Bronchial epithelial cell (primary cell): ENCODE data around the gene STX18. TPM values are rescaled to one million over a fixed set of nuclear protein-coding genes. Genes with fewer than 3 reads are reported as not detected.

ENCODE experiments used
- DNase-seq: peaks from one replicate; pipeline ENCODE4 v3.0.0-alpha.2; 2010; ENCODE audit warnings: low read depth
- FAIRE-seq: peaks from 2 replicates; lab custom pipeline; 2011; peaks lifted over from hg19 to GRCh38; lab: Jason Lieb, UNC
- H3K27me3 ChIP-seq: 2 replicates; pipeline ENCODE4 v1.5.1; 2011; ENCODE audit warnings: low read length; ENCODE audit not compliant: control insufficient read depth, insufficient read depth
- H3K36me3 ChIP-seq: 2 replicates; pipeline ENCODE4 v1.5.1; 2011; ENCODE audit warnings: low read length; ENCODE audit not compliant: control insufficient read depth, insufficient read depth
- H3K4me3 ChIP-seq: 2 replicates; pipeline ENCODE4 v1.5.1; 2011; ENCODE audit warnings: mild to moderate bottlenecking, low read depth, low read length, control low read depth
- CTCF ChIP-seq: IDR thresholded peaks from 2 replicates; pipeline ENCODE4 v1.5.1; 2011; ENCODE audit warnings: mild to moderate bottlenecking, moderate library complexity, low read length, control low read depth, inconsistent platforms; ENCODE audit not compliant: insufficient read depth, severe bottlenecking
- total RNA-seq: library from RNA; depleted of rRNA; stranded (reverse); fragments of >200 nt; gene quantifications from 2 replicates; pipeline ENCODE4 v1.2.1, GENCODE V29; 2014

Gene STX18
- total RNA-seq, 1 donor from 2014 or later: 21.6 TPM

DNA sequence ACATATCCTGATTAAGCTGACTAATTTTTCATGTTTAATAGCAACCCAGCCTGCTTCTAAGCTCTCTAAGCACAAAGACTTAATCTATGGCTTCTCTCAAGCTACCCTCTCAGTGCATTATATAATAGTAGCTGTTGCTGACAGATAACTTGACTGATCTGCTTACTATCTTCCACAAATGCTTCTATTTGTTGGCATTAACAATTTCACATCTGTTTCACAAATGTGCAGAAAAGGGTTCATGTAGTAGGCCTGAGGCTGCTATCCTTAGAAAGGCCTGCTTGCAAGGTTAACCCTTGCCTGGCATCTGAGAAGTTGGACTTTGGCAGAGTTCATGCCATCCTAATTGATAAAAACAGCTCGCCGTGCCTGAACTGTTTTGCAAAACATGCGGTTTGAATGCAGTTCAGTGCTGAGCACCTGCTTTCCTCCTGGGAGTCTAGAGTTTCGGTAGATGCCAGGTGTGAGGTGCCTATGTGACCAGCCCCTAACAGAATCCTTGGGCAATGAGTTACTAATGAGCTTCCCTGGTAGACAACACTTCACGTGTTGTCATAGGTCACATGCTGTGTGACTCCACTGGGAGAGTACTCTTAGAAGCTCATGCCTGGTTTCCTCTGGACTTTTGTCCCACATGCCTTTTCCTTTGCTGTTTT, 86.5 kb downstream of the STX18 start:
- DNase-seq (no peak), FAIRE-seq (peak; percentile 50)
- Histone ChIP-seq H3K36me3 (peaks cover 1% of the 10 kb centered on the region), H3K4me3 (no peak overlapping the region), H3K27me3 (no peaks in the 10 kb centered on the region)
- no peak for TF ChIP-seq CTCF

GRCh38 chr4:4446434-4446833, 95.4 kb downstream of the STX18 start:
- DNase-seq: peak; percentile 33
- Histone ChIP-seq H3K4me3 (no peak overlapping the region), H3K36me3 (no peaks in the 10 kb centered on the region), H3K27me3 (no peaks in the 10 kb centered on the region)
- no peak for FAIRE-seq
- no peak for TF ChIP-seq CTCF

GRCh38 chr4:4443821-4444220, 98.0 kb downstream of the STX18 start:
- H3K4me3 ChIP-seq: no peak overlapping the region
- no peaks in the 10 kb centered on the region for H3K36me3 ChIP-seq
- H3K27me3 ChIP-seq: no peaks in the 10 kb centered on the region
- FAIRE-seq (no peak), DNase-seq (no peak)
- TF ChIP-seq CTCF: no peak

DNA sequence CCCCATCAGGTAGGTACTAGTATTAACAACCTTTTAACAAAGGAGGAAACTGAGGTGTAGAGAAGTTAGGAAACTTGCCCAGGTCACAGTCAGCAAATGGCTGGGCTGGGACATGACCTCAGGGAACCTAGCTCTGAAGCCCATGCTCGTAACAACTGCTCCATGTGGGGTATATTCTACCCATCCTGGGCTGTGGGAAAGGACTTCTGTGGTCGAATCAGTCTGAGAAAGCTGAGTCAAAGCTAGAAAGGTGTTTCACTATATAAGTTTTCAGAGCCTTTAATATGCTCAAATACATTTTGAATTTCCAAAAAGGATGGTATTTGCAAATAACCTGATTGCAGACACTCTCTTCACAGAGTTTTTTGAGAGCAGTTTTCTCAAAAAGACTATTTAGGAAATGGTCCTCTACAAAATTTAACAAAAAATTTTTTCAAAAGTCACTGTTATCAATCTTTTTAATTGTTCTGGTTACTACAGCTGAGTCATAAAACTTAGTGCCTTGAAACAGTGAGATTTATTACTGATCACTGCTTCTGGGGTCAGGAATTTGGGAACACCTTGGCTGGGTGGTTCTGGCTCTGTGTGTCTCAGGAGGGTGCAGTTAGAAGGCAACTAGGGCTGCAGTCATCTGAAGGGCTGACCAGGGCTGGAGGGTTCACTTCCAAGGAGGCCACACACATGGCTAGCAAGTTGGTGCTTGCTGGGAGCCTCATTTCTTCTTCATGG, 101.4 kb downstream of the STX18 start:
- DNase-seq: no peak
- no peaks in the 10 kb centered on the region for H3K27me3 ChIP-seq
- peaks cover 1% of the 10 kb centered on the region for H3K36me3 ChIP-seq
- no peak for FAIRE-seq
- TF ChIP-seq CTCF: no peak
- no peak overlapping the region for H3K4me3 ChIP-seq

DNA sequence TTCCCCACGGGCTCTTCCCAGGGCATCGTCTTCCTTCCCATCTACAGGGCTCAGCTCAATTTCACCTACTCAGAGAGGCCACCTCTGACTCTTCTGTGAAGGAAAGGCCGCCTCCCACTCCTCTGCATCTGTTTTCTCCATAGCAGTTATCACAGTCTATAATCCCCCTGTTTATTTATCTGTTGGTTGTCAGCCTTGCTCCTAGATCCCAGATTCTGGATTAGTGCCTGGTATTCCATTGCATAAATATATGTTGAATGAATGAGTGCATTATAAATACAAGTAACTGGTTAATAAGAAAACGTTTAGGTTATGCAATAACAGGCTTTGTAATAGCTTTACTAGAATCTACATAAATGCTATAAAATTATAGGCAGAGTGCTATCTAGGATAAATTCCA, 102.1 kb downstream of the STX18 start:
- Histone ChIP-seq H3K4me3 (no peak overlapping the region), H3K27me3 (no peaks in the 10 kb centered on the region), H3K36me3 (peaks cover 1% of the 10 kb centered on the region)
- no peak for TF ChIP-seq CTCF
- DNase-seq (no peak), FAIRE-seq (no peak)
